HG03432 (cell line): ENCODE data around the gene ADCY4.
"Not testable (repeated sequence)": the region's sequence is repeated elsewhere in the genome, so short reads cannot be mapped to it uniquely, and the experiment has no call there.

Experiments used
- ATAC-seq: cut with Tn5 transposase; IDR thresholded peaks from one replicate; pipeline ENCODE4 v1.9.1; 2021; ENCODE audit warnings: mild to moderate bottlenecking, moderate library complexity; ENCODE audit not compliant: unreplicated experiment

ADCY4 gene

DNA sequence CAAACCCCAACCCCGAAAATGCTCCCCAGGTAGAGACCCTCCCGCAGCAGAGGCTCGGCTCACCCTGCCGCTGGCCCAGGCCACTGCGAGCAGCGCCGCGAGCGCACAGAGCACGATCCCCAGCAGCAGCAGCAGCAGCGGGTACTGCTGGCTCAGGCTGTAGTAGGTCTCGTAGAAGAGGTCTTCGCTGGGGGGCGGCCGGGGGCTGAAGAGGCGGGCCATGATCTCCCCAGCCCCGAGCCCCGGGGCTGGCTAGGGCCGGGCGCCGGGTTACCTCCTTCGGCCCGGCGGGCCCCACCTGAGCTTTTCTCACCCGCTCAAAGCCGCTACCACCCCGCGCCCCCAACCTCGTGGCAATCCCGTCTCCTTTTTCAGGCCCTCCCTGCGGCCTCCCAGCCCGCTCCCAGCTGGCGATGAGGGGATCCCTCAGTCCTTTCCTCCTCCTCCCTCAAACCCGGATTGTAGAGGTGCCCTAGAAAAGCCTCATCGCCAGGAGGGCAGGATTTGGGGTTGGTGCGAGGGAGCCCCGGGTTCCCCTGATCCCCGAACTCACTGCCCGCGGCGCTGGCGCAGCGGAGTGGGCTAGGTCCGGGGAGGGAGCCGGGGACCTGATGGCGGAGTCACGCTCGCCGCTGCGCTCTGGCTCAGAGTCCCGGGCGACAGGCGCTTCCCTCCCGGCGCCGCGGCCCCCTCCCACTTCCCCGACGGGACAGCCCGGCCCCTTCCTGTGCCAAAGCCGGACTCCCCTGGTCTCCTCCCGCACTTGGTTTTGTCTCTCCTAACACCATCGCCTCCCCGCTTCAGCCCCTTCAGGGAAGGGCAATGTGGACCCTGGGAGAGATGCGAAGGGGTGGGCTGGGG is at the start of gene ADCY4:
Gene ADCY4, minus strand, starts transcription at position 641 of the 861 bp plus-strand sequence. Its CDS starts 419 bp downstream, at position 222.
- ATAC-seq = no peak

DNA sequence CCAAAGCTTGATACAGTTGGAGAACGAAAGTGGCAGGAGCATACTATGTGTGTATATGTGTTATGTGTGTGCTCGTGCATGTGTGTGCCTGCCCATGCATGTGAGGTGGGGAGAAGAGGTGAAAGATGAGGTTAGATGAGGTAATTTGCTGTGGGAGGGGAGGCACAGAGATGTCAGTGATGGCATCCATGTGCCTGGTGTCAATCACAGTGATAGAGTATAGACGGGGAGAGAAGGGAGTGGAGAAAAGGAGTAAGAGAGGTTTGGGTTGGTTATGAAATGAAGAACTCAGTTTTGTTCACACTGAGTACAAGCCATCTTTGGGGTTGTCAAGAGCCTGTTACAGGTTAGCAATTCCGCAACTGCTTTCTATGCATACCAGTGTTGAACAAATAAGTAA is 49.3 kb upstream of the ADCY4 start:
- no peak for ATAC-seq

DNA sequence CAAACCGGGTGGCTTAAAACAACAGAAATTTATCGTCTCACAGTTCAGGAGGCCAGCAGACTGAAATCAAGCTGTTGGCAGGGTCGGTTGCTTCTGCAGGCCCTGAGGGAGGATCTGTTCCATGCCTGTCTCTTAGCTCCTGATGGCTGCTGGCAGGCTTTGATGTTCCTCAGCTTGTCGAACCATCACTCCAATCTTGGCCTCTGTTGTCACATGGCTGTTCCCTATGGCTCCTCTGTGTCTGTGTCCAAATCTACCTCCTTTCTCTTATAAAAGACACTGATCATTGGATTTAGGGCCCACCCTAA is 47.1 kb upstream of the ADCY4 start:
- ATAC-seq = no peak

DNA sequence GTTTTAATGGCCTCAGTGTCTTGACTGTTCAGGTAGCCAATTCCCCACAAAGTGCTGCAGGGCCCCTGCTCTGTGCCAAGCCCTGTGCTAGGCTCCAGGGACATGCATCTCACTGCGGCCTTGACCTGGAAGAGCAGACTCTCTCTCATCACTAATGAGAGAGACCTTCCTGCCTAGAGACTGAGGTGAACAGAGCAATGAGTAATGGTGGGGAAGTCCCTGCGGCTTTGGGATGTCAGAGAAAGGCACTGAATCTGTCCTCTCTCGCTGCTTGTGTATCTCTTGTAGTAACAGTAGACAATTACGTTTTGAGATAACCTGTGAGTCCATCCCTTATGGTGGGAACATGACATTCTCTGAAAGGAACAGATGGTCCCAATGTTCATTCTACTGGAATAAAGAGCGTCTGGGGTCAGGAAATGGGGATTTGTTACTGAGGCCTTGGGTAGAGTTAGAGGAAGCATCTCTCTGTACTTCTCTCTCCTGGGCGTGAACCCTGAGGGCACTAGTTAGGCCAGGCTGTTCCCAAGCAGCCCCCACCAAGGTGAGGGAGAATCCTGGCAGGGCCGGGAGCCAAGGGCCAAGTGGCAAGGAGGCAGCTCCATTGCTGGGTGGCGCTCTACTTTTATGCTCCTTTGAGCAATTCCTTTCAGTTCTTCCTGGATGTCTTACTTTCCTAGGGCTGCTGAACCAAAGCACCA is 46.6 kb upstream of the ADCY4 start:
- peak; percentile 64 for ATAC-seq

DNA sequence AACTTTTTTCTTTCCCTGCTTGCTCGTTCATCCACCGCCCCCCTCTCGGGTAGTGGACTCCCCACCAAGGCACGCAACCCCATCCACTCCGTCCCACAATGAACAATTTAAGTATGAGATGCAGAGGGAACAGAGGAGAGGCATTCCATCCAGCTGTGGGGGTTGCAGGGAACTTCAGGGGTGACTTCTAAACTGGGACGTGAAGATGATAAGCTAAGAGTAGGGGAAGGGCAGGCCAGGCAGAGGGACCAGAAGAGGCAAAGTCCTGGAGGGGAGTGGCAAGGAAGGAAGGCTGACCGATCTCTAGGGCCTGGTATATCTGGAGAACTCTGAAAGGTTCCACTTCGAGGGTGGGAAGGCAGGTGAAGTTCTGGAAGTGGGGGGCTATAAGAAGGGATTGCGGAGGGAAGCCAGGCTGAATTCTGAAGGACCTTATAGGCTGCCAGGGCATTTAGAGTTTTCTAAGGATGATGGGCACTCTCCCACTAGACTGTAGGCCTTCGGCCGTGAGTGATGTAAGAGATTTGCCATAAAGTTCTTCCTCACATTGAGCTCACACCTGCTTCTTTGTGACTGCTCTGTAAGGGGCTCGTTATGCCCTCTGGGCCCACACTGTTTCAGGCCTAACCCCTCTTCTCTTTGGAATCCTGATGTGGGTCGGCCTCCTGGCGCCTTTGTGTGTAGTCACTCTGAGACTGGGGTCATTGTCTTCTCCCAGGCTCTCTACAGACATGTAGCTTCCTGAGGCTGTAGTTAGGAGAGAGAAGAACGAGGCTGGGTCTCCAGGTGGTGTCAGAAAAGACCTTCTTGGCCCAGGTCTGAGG is 45.2 kb upstream of the ADCY4 start:
- ATAC-seq = no peak

DNA sequence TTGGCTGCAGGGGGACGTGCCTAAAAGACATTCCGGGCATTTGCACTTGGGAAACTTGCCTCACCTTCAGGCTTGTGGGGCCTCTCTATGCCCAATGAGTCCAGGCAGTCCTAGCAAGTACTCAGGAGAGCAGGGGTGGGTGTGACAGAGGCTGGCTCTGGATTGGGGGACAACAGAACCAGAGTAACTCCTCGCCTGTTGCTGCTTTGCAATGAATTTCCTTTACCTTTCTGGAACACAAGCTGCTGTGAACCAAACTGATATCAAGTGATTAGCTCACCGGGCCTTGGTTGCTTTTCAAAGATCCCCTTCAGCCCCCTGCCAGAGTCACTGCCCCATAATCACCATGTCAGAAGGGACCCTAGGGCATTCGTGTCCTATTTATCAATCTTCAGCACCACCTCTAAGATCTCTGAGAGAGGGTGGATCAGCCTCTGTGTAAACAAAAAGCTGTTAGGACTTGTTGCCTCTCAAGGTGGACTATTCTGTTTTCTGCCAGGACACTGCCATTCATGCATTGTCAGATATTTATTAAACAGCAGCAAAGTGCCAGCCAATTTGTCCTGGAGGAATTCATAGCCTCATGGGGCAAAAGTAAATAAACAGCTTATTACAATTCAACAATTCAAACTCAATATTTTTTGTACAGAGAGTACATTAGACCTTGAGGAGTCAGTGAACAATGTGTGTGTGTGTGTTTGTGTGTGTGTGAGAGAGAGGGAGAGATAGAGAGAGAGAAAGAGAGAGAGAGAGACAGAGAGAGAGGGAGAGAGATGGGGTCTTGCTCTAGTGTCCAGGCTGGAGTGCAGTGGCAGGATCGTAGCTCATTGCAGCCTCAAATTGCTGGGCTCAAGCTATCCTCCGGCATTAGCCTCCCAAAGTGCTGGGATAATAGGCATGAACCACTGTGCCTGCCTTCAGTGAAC is 44.4 kb upstream of the ADCY4 start:
- no peak for ATAC-seq

DNA sequence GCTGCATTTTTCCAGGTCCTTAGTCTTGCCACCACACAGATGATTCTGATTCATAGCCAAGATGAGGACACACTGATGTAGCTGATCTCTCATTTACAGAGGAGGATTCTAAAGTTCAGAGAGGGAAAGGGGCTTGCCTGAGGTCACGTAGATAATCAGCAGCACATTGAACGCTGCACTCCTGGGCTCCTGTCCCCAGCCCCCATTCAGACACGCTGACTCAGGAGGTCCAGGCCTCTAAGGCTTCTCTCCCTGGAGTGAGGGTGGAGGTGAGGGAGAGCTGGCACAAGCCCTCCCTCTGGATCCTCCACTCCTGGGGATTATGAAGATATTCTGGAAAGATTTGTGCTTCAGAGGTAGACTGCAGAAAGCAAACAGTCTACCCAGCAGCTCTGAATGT is 43.5 kb upstream of the ADCY4 start:
- no peak for ATAC-seq

DNA sequence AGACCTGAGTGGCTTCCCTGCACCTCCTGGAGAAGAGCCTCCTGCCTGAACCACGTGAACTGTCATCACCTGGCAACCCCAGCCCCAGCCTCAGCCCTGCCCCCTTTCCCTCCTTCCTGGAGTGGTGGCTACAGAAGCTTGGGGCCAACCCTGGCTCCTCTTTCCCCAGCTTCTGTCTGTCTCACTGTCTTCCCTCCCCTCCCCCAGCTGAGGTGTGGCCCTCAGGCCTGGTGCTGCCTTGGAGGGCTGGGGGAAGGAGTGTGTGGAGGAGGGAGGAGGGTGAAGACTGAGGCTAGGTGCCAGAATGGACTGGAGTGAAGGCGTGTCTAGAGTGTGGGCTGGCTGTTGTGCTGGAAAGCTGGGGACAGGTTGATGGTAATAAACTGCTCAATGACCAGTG is 42.8 kb upstream of the ADCY4 start:
- no peak for ATAC-seq

DNA sequence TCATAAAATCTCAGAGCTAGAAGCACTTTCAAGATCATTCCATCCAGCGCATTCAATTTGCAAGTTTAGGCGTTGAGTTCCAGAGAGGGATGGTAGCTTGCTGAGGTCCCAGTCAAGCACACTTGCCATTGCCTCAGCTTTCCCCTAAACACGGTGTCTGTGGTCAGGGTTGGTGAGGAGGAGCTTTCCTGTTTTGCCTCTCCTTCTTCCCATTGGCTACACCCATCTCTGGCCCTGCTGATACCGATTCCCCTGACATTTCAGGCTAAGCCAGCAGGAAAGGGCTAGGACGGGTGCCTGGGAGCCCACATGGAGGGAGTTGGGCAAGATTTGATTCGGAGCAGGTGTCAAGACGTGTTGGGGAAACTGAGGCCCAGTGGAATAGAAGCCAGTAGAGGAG is 42.3 kb upstream of the ADCY4 start:
- no peak for ATAC-seq

DNA sequence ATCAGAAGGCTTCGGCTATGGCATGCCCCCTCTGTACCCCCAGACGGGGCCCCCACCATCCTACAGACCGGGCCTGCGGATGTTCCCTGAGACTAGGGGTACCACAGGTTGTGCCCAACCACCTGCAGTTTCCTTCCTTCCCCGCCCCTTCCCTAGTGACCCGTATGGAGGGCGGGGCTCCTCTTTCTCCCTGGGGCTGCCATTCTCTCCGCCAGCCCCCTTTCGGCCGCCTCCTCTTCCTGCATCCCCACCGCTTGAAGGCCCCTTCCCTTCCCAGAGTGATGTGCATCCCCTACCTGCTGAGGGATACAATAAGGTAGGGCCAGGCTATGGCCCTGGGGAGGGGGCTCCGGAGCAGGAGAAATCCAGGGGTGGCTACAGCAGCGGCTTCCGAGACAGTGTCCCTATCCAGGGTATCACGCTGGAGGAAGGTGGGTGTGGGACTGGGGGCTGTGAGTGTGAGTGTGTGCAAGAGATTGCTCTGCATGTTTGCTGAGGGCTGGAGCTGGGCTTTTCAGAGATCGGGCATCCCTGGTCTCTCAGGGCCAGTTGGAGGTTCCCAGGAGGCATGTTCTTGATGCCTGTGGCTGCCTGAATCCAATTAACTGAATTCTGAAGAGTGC is 41.7 kb upstream of the ADCY4 start:
- no peak for ATAC-seq

DNA sequence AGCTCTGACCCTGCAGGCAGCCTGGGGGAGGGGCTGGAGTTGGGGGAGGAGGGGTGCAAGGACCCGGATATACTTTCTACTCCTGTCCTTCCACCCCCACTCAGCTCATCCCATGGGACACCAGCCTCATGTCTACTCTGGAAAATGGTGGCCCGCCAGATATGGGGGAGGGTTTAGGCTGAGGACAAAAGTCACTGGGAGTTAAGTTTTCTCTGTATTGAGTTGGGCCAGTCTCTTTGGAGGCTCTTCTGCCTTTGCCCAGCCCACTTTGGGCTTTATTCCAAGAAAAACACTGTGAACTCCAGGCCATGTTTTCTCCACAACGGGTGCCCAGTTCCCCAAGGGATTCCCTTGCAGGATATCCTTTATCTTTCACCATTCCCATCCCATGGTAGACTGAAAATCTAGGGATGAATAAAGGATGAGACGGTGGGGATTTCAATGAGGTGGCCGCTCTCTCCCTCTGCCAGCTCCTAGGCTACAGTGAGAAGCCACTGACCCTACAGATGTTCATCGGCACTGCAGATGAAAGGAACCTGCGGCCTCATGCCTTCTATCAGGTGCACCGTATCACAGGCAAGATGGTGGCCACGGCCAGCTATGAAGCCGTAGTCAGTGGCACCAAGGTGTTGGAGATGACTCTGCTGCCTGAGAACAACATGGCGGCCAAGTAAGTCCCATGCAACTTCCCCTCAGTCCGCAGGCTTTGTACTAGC is 38.0 kb upstream of the ADCY4 start:
- ATAC-seq = no peak

DNA sequence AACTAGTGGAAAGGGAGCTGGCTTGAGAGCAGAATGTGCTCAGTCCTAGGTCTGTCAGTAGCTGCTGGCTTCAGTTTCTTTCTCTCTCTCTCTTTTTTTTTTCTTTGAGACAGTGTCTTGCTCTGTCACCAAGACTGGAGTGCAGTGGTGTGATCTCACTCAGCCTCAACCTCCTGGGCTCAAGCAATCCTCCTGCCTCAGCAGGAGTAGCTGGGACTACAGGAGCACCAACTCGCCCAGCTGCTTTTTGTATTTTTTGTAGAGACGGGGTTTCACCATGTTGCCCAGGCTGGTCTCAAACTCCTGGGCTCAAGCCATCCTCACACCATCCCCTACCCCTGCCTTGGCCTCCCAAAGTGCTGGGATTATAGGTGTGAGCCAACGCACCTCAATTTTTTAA is 36.7 kb upstream of the ADCY4 start:
- ATAC-seq = not testable (repeated sequence)

DNA sequence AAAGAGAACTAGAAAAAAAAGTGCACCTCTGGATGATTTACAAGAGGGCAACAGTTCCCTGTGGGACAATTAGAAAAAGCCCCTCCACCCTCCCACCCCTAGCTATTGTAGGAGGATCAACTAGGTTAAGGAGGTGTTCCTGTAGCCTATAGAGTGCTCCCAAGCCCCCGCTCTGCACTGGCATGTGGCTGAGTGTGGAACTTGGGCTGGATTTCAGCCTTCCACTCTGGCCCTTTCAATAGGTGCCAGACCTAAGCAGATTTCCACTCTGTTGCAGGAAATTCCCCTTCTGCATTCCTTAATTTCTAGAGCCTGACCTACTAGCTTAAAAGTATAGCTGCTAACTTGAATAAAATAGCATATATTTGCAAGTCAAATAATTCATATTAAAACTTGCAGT is 35.9 kb upstream of the ADCY4 start:
- no peak for ATAC-seq

DNA sequence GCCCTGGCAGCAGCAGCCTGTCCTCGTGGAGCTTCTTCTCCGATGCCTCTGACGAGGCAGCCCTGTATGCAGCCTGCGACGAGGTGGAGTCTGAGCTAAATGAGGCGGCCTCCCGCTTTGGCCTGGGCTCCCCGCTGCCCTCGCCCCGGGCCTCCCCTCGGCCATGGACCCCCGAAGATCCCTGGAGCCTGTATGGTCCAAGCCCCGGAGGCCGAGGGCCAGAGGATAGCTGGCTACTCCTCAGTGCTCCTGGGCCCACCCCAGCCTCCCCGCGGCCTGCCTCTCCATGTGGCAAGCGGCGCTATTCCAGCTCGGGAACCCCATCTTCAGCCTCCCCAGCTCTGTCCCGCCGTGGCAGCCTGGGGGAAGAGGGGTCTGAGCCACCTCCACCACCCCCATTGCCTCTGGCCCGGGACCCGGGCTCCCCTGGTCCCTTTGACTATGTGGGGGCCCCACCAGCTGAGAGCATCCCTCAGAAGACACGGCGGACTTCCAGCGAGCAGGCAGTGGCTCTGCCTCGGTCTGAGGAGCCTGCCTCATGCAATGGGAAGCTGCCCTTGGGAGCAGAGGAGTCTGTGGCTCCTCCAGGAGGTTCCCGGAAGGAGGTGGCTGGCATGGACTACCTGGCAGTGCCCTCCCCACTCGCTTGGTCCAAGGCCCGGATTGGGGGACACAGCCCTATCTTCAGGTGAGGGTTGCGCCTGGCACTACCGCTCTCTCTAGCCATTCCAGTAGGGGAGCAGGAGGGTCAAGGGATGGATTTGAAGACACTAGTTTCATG is 35.2 kb upstream of the ADCY4 start:
- ATAC-seq = no peak

DNA sequence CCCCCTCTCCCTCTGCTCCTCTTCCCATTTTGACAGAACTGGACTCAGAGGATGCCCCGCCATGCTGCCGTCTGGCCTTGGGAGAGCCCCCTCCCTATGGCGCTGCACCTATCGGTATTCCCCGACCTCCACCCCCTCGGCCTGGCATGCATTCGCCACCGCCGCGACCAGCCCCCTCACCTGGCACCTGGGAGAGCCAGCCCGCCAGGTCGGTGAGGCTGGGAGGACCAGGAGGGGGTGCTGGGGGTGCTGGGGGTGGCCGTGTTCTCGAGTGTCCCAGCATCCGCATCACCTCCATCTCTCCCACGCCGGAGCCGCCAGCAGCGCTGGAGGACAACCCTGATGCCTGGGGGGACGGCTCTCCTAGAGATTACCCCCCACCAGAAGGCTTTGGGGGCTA is 34.6 kb upstream of the ADCY4 start:
- ATAC-seq = no peak

DNA sequence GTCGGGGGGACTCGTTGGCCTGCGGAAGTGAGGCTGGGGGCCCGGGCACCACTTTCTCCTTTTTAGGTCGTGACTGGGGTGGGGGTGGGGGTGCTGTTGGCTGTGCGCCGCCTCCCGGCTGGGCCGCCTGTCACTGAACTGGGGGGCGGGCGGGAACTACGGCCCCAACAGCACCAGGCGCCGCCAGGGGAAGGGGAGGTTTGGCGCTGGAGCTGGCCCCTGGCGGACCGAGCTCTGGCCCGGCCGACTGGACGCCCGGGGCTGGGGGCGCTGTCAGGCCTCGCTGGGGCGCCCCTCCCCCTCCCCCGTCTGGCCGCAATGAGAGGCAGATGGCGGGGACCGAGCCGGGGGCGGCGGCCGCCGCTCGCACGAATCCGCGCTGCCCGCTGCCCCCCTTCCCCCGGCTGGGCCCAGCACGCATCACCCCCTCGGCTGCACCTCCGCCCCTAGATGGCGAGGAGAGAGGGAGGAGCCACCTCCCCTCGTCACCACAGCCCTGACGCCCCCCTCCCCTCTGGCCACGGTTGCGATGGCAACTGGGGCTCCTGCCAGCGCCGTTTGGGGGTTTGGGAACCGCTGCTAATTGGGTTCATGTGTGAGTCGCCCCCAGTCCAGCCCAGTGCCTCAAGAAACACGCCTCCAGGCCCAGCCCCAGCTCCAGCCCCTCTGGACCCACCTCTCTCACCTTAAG is 33.8 kb upstream of the ADCY4 start:
- no peak for ATAC-seq

DNA sequence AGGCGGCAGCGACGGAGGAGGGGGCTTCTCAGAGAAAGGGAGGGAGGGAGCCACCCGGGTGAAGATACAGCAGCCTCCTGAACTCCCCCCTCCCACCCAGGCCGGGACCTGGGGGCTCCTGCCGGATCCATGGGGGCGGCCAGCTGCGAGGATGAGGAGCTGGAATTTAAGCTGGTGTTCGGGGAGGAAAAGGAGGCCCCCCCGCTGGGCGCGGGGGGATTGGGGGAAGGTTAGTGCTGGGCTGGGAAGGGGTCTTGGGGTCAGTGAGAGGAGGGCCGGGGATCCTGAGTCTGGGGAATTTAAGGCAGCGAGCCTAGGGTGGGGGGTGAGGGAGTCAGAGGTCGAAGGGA is 33.3 kb upstream of the ADCY4 start:
- no peak for ATAC-seq

DNA sequence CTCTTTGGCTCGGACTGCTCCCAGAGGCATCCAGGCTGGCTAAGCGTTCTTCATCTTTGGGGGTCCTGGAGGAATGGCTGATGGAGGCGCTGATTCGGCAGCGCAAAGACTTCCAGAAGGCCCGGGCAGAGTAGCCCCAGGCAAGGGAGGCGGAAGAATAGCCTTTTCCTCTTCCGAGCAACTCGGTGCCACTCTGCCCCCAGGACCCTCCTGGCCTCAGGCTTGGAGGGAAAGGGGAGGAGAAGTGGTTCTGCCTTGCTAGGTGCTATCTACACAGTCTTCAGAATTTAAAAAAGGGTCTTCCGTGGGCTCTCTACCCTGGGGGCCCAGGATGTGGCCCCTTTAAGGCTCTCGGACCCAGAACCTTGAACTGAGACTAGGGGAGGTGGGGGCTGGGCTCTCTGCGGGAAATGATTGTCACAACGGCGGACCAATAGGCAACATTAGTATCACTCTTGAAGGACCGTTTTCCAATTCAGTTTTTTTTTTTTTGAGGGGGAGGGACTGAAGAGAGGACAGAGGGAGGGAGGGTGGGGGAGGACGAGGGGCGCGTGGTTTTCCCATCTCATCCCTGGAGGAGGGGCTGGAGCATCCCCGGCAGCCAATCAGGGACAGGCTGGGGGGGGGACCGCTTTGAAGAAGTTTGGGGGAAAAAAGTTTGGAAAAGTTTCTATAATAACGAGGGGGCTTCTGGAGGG is 32.8 kb upstream of the ADCY4 start, which contains the start of gene NFATC4:
Gene NFATC4, plus strand, starts transcription at position 671 of the 698 bp plus-strand sequence. CDS start 157 bp downstream, outside the sequence.
- ATAC-seq = peak; percentile 28
